Neural progenitor cell (in vitro differentiated cells): ENCODE results near the gene SLF2. TPM values are rescaled to one million over a fixed set of nuclear protein-coding genes. Genes with fewer than 3 reads are reported as not detected.

ENCODE experiments used
- DNase-seq: peaks from one replicate; pipeline ENCODE4 v3.0.0-alpha.2; 2016; ENCODE audit warnings: low spot score
- H2AFZ ChIP-seq: fragments of 200-600 bp; sonication (generic); replicated peaks from 2 replicates; pipeline ENCODE4 v1.6.1; 2016; ENCODE audit warnings: antibody characterized with exemption
- H3F3A ChIP-seq: fragments of 200-600 bp; sonication (generic); 2 replicates; pipeline ENCODE4 v1.6.1; 2016; ENCODE audit warnings: antibody characterized with exemption, low read depth
- H3K27ac ChIP-seq: fragments of 200-600 bp; sonication (generic); 2 replicates; pipeline ENCODE4 v1.5.1; 2016; ENCODE audit warnings: mild to moderate bottlenecking
- H3K27me3 ChIP-seq: fragments of 200-600 bp; sonication (generic); 2 replicates; pipeline ENCODE4 v1.6.1; 2016; ENCODE audit warnings: mild to moderate bottlenecking, moderate library complexity
- H3K36me3 ChIP-seq: fragments of 200-600 bp; sonication (generic); 2 replicates; pipeline ENCODE4 v1.5.1; 2016
- H3K4me1 ChIP-seq: fragments of 200-600 bp; sonication (generic); 2 replicates; pipeline ENCODE4 v1.6.1; 2016; ENCODE audit warnings: mixed run types
- H3K4me2 ChIP-seq: fragments of 200-600 bp; sonication (generic); 2 replicates; pipeline ENCODE4 v1.6.1; 2016
- H3K4me3 ChIP-seq: fragments of 200-600 bp; sonication (generic); 2 replicates; pipeline ENCODE4 v1.5.1; 2016
- H3K79me2 ChIP-seq: fragments of 200-600 bp; sonication (generic); 2 replicates; pipeline ENCODE4 v1.6.1; 2016; ENCODE audit warnings: low read depth
- H3K9ac ChIP-seq: fragments of 200-600 bp; sonication (generic); 2 replicates; pipeline ENCODE4 v1.6.1; 2016
- H3K9me3 ChIP-seq: fragments of 200-600 bp; sonication (generic); 2 replicates; pipeline ENCODE4 v1.5.1; 2016; ENCODE audit warnings: low read depth
- H4K20me1 ChIP-seq: fragments of 200-600 bp; sonication (generic); 2 replicates; pipeline ENCODE4 v1.6.1; 2016; ENCODE audit warnings: low read depth
- H3K27ac Mint-ChIP-seq: 3 replicates; pipeline ENCODE4 v1.8.0; 2021; ENCODE audit warnings: mixed read lengths
- H3K27me3 Mint-ChIP-seq: 2 replicates; pipeline ENCODE4 v1.8.0; 2022; ENCODE audit warnings: low read depth, mild to moderate bottlenecking, inconsistent platforms, moderate library complexity, mixed read lengths; ENCODE audit not compliant: insufficient read depth
- H3K36me3 Mint-ChIP-seq: 3 replicates; pipeline ENCODE4 v1.8.0; 2021; ENCODE audit warnings: mixed read lengths
- H3K4me1 Mint-ChIP-seq: 3 replicates; pipeline ENCODE4 v1.8.0; 2021; ENCODE audit warnings: mixed read lengths
- H3K4me3 Mint-ChIP-seq: 3 replicates; pipeline ENCODE4 v1.8.0; 2021; ENCODE audit warnings: mild to moderate bottlenecking, moderate library complexity, mixed read lengths
- H3K9me3 Mint-ChIP-seq: 3 replicates; pipeline ENCODE4 v1.8.0; 2020; ENCODE audit warnings: mixed read lengths
- CTCF ChIP-seq: fragments of 200-600 bp; sonication (generic); IDR thresholded peaks from 2 replicates; pipeline ENCODE4 v1.5.1; 2017; ENCODE audit warnings: antibody characterized with exemption, mild to moderate bottlenecking
- EZH2 ChIP-seq: fragments of 200-600 bp; sonication (generic); IDR thresholded peaks from 2 replicates; pipeline ENCODE4 v1.6.1; 2017; ENCODE audit warnings: antibody characterized with exemption, mild to moderate bottlenecking, moderate library complexity
- EZH2phosphoT487 ChIP-seq: fragments of 200-600 bp; sonication (generic); IDR thresholded peaks from 2 replicates; pipeline ENCODE4 v1.6.1; 2017; ENCODE audit warnings: antibody characterized with exemption
- total RNA-seq: library from RNA; depleted of rRNA; stranded (reverse); fragments of >200 nt; gene quantifications from 2 replicates; pipeline ENCODE4 v1.2.3, GENCODE V29; 2015; ENCODE audit warnings: low replicate concordance

The SLF2 gene
- total RNA-seq, 1 donor from 2014 or later: 19.5 TPM

- H3K27ac ChIP-seq: no peak overlapping the region
Observed at GRCh38 chr10:101008823-101009423, 96.2 kb downstream of the SLF2 start.

GRCh38 chr10:101010329-101010728 is 97.6 kb downstream of the SLF2 start:
- Histone ChIP-seq H4K20me1 (no peaks in the 10 kb centered on the region), H3K36me3 (no peaks in the 10 kb centered on the region), H3K9me3 (no peaks in the 10 kb centered on the region), H3K4me3 (no peak overlapping the region), H3K9ac (no peak overlapping the region), H3K4me1 (peaks cover 18% of the 10 kb centered on the region), H3F3A (peaks cover 27% of the 10 kb centered on the region), H3K27me3 (peaks cover 10% of the 10 kb centered on the region), H3K4me2 (no peak overlapping the region), H3K79me2 (no peaks in the 10 kb centered on the region), H2AFZ (no peak overlapping the region), H3K27ac (no peak overlapping the region)
- no peak for TF ChIP-seq EZH2phosphoT487
- Mint-ChIP-seq H3K4me1 (peaks cover 28% of the 10 kb centered on the region), H3K27ac (no peak overlapping the region), H3K27me3 (peaks cover 9% of the 10 kb centered on the region), H3K36me3 (peaks cover 3% of the 10 kb centered on the region), H3K9me3 (no peaks in the 10 kb centered on the region), H3K4me3 (no peak overlapping the region)
- DNase-seq: no peak

More at GRCh38 chr10:101008823-101009423, 96.2 kb downstream of the SLF2 start:
- no peak overlapping the region for H3K4me3 ChIP-seq
- H2AFZ ChIP-seq: no peak overlapping the region
- Mint-ChIP-seq H3K9me3 (no peaks in the 10 kb centered on the region), H3K4me3 (peak overlapping the region; percentile 11), H3K4me1 (peaks cover 16% of the 10 kb centered on the region), H3K36me3 (peaks cover 3% of the 10 kb centered on the region), H3K27me3 (peaks cover 4% of the 10 kb centered on the region), H3K27ac (peak overlapping the region; percentile 83)
- DNase-seq: no peak
- H3K9me3 ChIP-seq: no peaks in the 10 kb centered on the region
- H4K20me1 ChIP-seq: peaks cover 12% of the 10 kb centered on the region
- no peaks in the 10 kb centered on the region for H3K27me3 ChIP-seq
- no peaks in the 10 kb centered on the region for H3K79me2 ChIP-seq
- H3K9ac ChIP-seq: no peak overlapping the region
- no peak for TF ChIP-seq CTCF
- TF ChIP-seq EZH2: no peak
- TF ChIP-seq EZH2phosphoT487: no peak
- no peak overlapping the region for H3K4me2 ChIP-seq
- peaks cover 27% of the 10 kb centered on the region for H3F3A ChIP-seq
- peaks cover 18% of the 10 kb centered on the region for H3K4me1 ChIP-seq
- no peaks in the 10 kb centered on the region for H3K36me3 ChIP-seq

GRCh38 chr10:101011517-101012423 is 99.0 kb downstream of the SLF2 start:
- Histone ChIP-seq H3K9ac (no peak overlapping the region), H3K27me3 (peaks cover 25% of the 10 kb centered on the region), H3K9me3 (no peaks in the 10 kb centered on the region), H3K4me1 (peaks cover 18% of the 10 kb centered on the region), H2AFZ (no peak overlapping the region), H4K20me1 (no peaks in the 10 kb centered on the region), H3K27ac (no peak overlapping the region), H3K4me2 (no peak overlapping the region), H3K79me2 (no peaks in the 10 kb centered on the region), H3K4me3 (no peak overlapping the region), H3F3A (peaks cover 17% of the 10 kb centered on the region), H3K36me3 (no peaks in the 10 kb centered on the region)
- Mint-ChIP-seq H3K27me3 (peaks cover 21% of the 10 kb centered on the region), H3K4me1 (peaks cover 35% of the 10 kb centered on the region), H3K36me3 (no peaks in the 10 kb centered on the region), H3K9me3 (no peaks in the 10 kb centered on the region), H3K27ac (peak overlapping the region; percentile 25), H3K4me3 (no peak overlapping the region)
- TF ChIP-seq EZH2 (no peak), EZH2phosphoT487 (no peak), CTCF (peak; percentile 55)
- peak; percentile 65 for DNase-seq
